Brain microvascular endothelial cell (primary cell): ENCODE results near the gene TRAM2.

Experiments
- DNase-seq: peaks from one replicate; pipeline ENCODE4 v3.0.0-alpha.2; 2020
- H3K27ac ChIP-seq: fragments of 250-450 bp; sonication (Bioruptor Pico); 2 replicates; pipeline ENCODE4 v1.5.1; 2020; ENCODE audit warnings: mild to moderate bottlenecking, moderate library complexity
- H3K27me3 ChIP-seq: fragments of 250-450 bp; sonication (Bioruptor Pico); replicated peaks from 2 replicates; pipeline ENCODE4 v1.5.1; 2020; ENCODE audit warnings: mild to moderate bottlenecking
- H3K36me3 ChIP-seq: fragments of 250-450 bp; sonication (Bioruptor Pico); replicated peaks from 2 replicates; pipeline ENCODE4 v1.5.1; 2020; ENCODE audit warnings: mild to moderate bottlenecking
- H3K4me3 ChIP-seq: 2 replicates; pipeline ENCODE4 v1.5.1; 2011; ENCODE audit warnings: low read depth, mild to moderate bottlenecking, control low read depth, low read length, moderate library complexity
- CTCF ChIP-seq: IDR thresholded peaks from 2 replicates; pipeline ENCODE4 v1.5.1; 2011; ENCODE audit warnings: low read depth, mild to moderate bottlenecking, moderate library complexity, low read length, control low read depth, inconsistent platforms; ENCODE audit errors: missing control alignments
- in situ Hi-C: cut with HindIII; loops from 2 replicates; pipeline ENCODE4 v1.10.0; 2017; ENCODE audit warnings: low sequenced_read_pairs, low pct_ligation_motif_present

TRAM2 gene

GRCh38 chr6:52503323-52503747 lies 73.5 kb downstream of the TRAM2 start:
- DNase-seq = no peak
- in situ Hi-C loops = no loop called here
- peaks cover 91% of the 10 kb centered on the region for H3K36me3 ChIP-seq

GRCh38 chr6:52502306-52503029 lies 74.4 kb downstream of the TRAM2 start:
- Histone ChIP-seq H3K4me3 (no peak overlapping the region), H3K27ac (no peak overlapping the region), H3K36me3 (peaks cover 83% of the 10 kb centered on the region), H3K27me3 (no peaks in the 10 kb centered on the region)
- DNase-seq = no peak
- TF ChIP-seq CTCF = no peak
- in situ Hi-C loops = no loop called here

More at GRCh38 chr6:52503323-52503747, 73.5 kb downstream of the TRAM2 start:
- Histone ChIP-seq H3K4me3 (no peak overlapping the region), H3K27ac (peak overlapping the region; percentile 68), H3K27me3 (no peaks in the 10 kb centered on the region)
- peak; percentile 55 for TF ChIP-seq CTCF

GRCh38 chr6:52500238-52501129 lies 76.4 kb downstream of the TRAM2 start:
- no peak for TF ChIP-seq CTCF
- H3K4me3 ChIP-seq = no peak overlapping the region
- H3K27ac ChIP-seq = no peak overlapping the region
- in situ Hi-C loops = no loop called here
- H3K27me3 ChIP-seq = no peaks in the 10 kb centered on the region
- no peak for DNase-seq
- H3K36me3 ChIP-seq = peaks cover 63% of the 10 kb centered on the region

GRCh38 chr6:52499681-52500236 lies 77.1 kb downstream of the TRAM2 start:
- in situ Hi-C loops = no loop called here
- Histone ChIP-seq H3K27me3 (no peaks in the 10 kb centered on the region), H3K36me3 (peaks cover 58% of the 10 kb centered on the region), H3K27ac (peak overlapping the region; percentile 11), H3K4me3 (no peak overlapping the region)
- no peak for DNase-seq
- TF ChIP-seq CTCF = no peak

- Histone ChIP-seq H3K27me3 (no peaks in the 10 kb centered on the region), H3K4me3 (no peak overlapping the region), H3K27ac (peak overlapping the region; percentile 24), H3K36me3 (peaks cover 51% of the 10 kb centered on the region)
- no peak for TF ChIP-seq CTCF
- in situ Hi-C loops = no loop called here
- DNase-seq = no peak
Observed at GRCh38 chr6:52499026-52499425, 77.8 kb downstream of the TRAM2 start.
